Endothelial cell of umbilical vein (primary cell): ENCODE data around the gene IGSF6. TPM values are rescaled to one million over a fixed set of nuclear protein-coding genes. Genes with fewer than 3 reads are reported as not detected.

ENCODE experiments used
- BruUV-seq: library from RNA; stranded (reverse); fragments of 400-500 nt; replicated peaks from 2 replicates; lab custom pipeline; 2021; lab: Mats Ljungman, UMichigan
- CTCF ChIA-PET: fragments of 300-600, 350-600 bp; sonication (Branson Sonifier 250); formaldehyde crosslinking; loops from one replicate; lab custom pipeline; 2021; ENCODE audit warnings: antibody characterized with exemption, inconsistent platforms; lab: Charles Lee
- POLR2A ChIA-PET: fragments of 300-600, 350-600 bp; sonication (Branson Sonifier 250); formaldehyde crosslinking; loops from one replicate; lab custom pipeline; 2021; ENCODE audit warnings: antibody characterized with exemption, inconsistent platforms; lab: Charles Lee
- DNase-seq: peaks from one replicate; pipeline ENCODE4 v3.0.0-alpha.2; 2011; ENCODE audit warnings: low read depth, low spot score
- FAIRE-seq: peaks from 2 replicates; lab custom pipeline; 2011; peaks lifted over from hg19 to GRCh38; lab: Jason Lieb, UNC
- H2AFZ ChIP-seq: 2 replicates; pipeline ENCODE4 v1.6.0; 2012; ENCODE audit warnings: low read depth, low read length, control low read depth, inconsistent platforms
- H3K27ac ChIP-seq: 2 replicates; pipeline ENCODE4 v1.5.1; 2011; ENCODE audit warnings: low read depth, mild to moderate bottlenecking, control low read depth, low read length, moderate library complexity; ENCODE audit not compliant: insufficient read depth
- H3K27me3 ChIP-seq, 2 experiments: 2 replicates each; pipeline versions ENCODE4 v1.6.0 to v1.6.1; 2011; ENCODE audit warnings: low read length in 2 of 2, mixed read lengths in 1 of 2; ENCODE audit not compliant: control insufficient read depth in 2 of 2, insufficient read depth in 2 of 2
- H3K36me3 ChIP-seq, 2 experiments: 2 replicates in 1 of 2; 3 replicates in 1 of 2; pipeline ENCODE4 v1.5.1; 2011; ENCODE audit warnings: low read length in 2 of 2, mild to moderate bottlenecking in 1 of 2, moderate library complexity in 1 of 2; ENCODE audit not compliant: control insufficient read depth in 2 of 2, insufficient read depth in 2 of 2; ENCODE audit errors: extremely low read depth in 1 of 2
- H3K4me1 ChIP-seq: 3 replicates; pipeline ENCODE4 v1.5.1; 2011; ENCODE audit warnings: mild to moderate bottlenecking, low read length; ENCODE audit not compliant: control insufficient read depth, insufficient read depth; ENCODE audit errors: extremely low read depth
- H3K4me2 ChIP-seq: 2 replicates; pipeline ENCODE4 v1.6.1; 2011; ENCODE audit warnings: low read length, control low read depth, mixed read lengths; ENCODE audit not compliant: insufficient read depth
- H3K4me3 ChIP-seq, 3 experiments: fragments of 200-600 bp in 1 of 3; sonication (generic), shearing (Covaris generic) in 1 of 3; replicated peaks in 1 of 3; 2 replicates each; pipeline ENCODE4 v1.5.1; 2011 to 2016; ENCODE audit warnings: control low read depth in 3 of 3, low read length in 3 of 3, mild to moderate bottlenecking in 2 of 3, inconsistent platforms in 1 of 3, low read depth in 1 of 3, moderate library complexity in 1 of 3; ENCODE audit not compliant: insufficient read depth in 1 of 3
- H3K79me2 ChIP-seq: 2 replicates; pipeline ENCODE4 v1.6.0; 2012; ENCODE audit warnings: low read length, inconsistent platforms; ENCODE audit not compliant: control insufficient read depth, insufficient read depth
- H3K9ac ChIP-seq: replicated peaks from 2 replicates; pipeline ENCODE3; 2011; ENCODE audit warnings: low read length, control low read depth; ENCODE audit not compliant: insufficient read depth; ENCODE audit errors: extremely low read depth
- H3K9me1 ChIP-seq: replicated peaks from 3 replicates; pipeline ENCODE4 v1.6.0; 2011; ENCODE audit warnings: mild to moderate bottlenecking, low read length; ENCODE audit not compliant: control insufficient read depth, insufficient read depth; ENCODE audit errors: extremely low read depth
- H3K9me3 ChIP-seq: replicated peaks from 2 replicates; pipeline ENCODE4 v1.5.1; 2012; ENCODE audit warnings: low read length, inconsistent platforms; ENCODE audit not compliant: control insufficient read depth, insufficient read depth
- H4K20me1 ChIP-seq: replicated peaks from 2 replicates; pipeline ENCODE3; 2011; ENCODE audit warnings: mild to moderate bottlenecking, low read length; ENCODE audit not compliant: control insufficient read depth, insufficient read depth; ENCODE audit errors: extremely low read depth
- FOS ChIP-seq: IDR thresholded peaks from 2 replicates; pipeline ENCODE4 v1.6.1; 2011; ENCODE audit warnings: mild to moderate bottlenecking, low read length, moderate library complexity, borderline replicate concordance; ENCODE audit not compliant: insufficient read depth
- GATA2 ChIP-seq: IDR thresholded peaks from 2 replicates; pipeline ENCODE4 v1.7.0; 2011; ENCODE audit warnings: low read depth, mild to moderate bottlenecking, moderate library complexity, mixed read lengths, low read length; ENCODE audit not compliant: insufficient read length, insufficient read depth
- JUN ChIP-seq: IDR thresholded peaks from 2 replicates; pipeline ENCODE4 v1.6.1; 2011; ENCODE audit warnings: borderline replicate concordance, low read depth; ENCODE audit not compliant: insufficient read length, insufficient read depth
- MAX ChIP-seq: IDR thresholded peaks from 2 replicates; pipeline ENCODE4 v1.6.1; 2011; ENCODE audit not compliant: insufficient read depth, insufficient read length
- MYC ChIP-seq: IDR thresholded peaks from one replicate; pipeline ENCODE4 v1.6.1; 2011; ENCODE audit warnings: mild to moderate bottlenecking, low read depth, low read length
- POLR2A ChIP-seq: IDR thresholded peaks from 2 replicates; pipeline ENCODE4 v1.6.1; 2012; ENCODE audit warnings: low read depth, mild to moderate bottlenecking, control low read depth, low read length
- POLR2AphosphoS5 ChIP-seq: IDR thresholded peaks from 2 replicates; pipeline ENCODE4 v1.6.1; 2012; ENCODE audit warnings: low read depth, mild to moderate bottlenecking, control low read depth, low read length, moderate library complexity; ENCODE audit not compliant: insufficient read depth
- dilution Hi-C: fragments of 300-500 bp; cut with MboI; formaldehyde crosslinking; loops from one replicate; pipeline ENCODE4 v1.15.0; 2019; ENCODE audit warnings: low sequenced_read_pairs; ENCODE audit not compliant: extremely low pct_ligation_motif_present
- intact Hi-C: fragments of 100-400 bp; cut with micrococcal nuclease; formaldehyde crosslinking; loops from one replicate; pipeline ENCODE4 v1.10.0; 2022
- polyA plus RNA-seq, 4 experiments: library from polyadenylated mRNA; depleted of rRNA in 3 of 4; stranded (reverse) in 3 of 4; unstranded in 1 of 4; fragments of >200 nt; gene quantifications; 2 replicates each; pipeline versions ENCODE4 v1.2.1 to v1.2.3, GENCODE V29; 2011 to 2012; ENCODE audit warnings: missing spikeins in 1 of 4
- total RNA-seq: library from RNA; stranded (reverse); gene quantifications from 2 replicates; pipeline ENCODE4 v1.2.3, GENCODE V29; 2021
- TF ChIP-seq, protein P1 (sequence below), 2 donors: IDR thresholded peaks; 1 replicate in 1 of 2; 2 replicates in 1 of 2; pipeline ENCODE4 v1.5.1; 2011; ENCODE audit warnings: low read length in 2 of 2, mild to moderate bottlenecking in 2 of 2, moderate library complexity in 2 of 2, control low read depth in 1 of 2, inconsistent platforms in 1 of 2, low read depth in 1 of 2; ENCODE audit not compliant: insufficient read depth in 1 of 2; ENCODE audit errors: extremely low read depth in 1 of 2

Gene IGSF6
- total and polyA plus RNA-seq, 2 donors (not counting 3 experiments of a cell fraction or from before 2014, with no cell fraction given) = not detected

DNA sequence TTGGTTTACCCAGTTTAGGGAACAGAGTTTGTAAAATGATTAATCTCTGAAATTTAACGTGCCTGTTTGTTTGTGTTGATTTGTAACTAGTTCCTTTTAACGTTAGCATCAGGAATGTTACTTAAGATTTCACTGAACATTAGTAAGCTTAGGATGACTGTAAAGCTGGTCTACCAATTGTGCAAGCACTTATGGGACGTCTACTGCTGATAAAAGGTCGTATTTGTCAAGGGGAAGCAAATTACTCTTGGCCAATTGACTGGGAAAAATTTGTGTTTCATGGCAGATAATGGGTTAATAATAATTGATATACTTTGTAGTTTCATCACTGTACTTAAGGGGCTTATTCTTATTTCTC is 41.2 kb downstream of the IGSF6 start:
- no TSS peak for BruUV-seq

GRCh38 chr16:21610766-21611165 is 41.6 kb downstream of the IGSF6 start:
- Histone ChIP-seq H3K27me3 (no peaks in the 10 kb centered on the region), H3K9me1 (no peaks in the 10 kb centered on the region), H3K27ac (no peak overlapping the region), H4K20me1 (peaks cover 10% of the 10 kb centered on the region), H2AFZ (no peak overlapping the region), H3K9ac (no peak overlapping the region), H3K9me3 (no peaks in the 10 kb centered on the region), H3K4me2 (no peak overlapping the region), H3K4me1 (no peaks in the 10 kb centered on the region), H3K36me3 (no peaks in the 10 kb centered on the region), H3K4me3 (no peak overlapping the region), H3K79me2 (peaks cover 96% of the 10 kb centered on the region)
- FAIRE-seq = no peak
- ChIA-PET CTCF (interaction anchor here (1.2 to 2.1 kb wide), 5 partner anchors 10 to 59 kb away, joined by 3 to 7 read pairs (median 3); no protein-coding TSS in a partner anchor), POLR2A (no interaction called here)
- DNase-seq = no peak
- no TSS peak for BruUV-seq
- TF ChIP-seq POLR2A = no peak
- no peak for TF ChIP-seq POLR2AphosphoS5
- no peak for TF ChIP-seq GATA2
- TF ChIP-seq MAX = no peak
- TF ChIP-seq JUN = no peak
- TF ChIP-seq FOS = no peak
- no peak for TF ChIP-seq MYC
- intact Hi-C loops (no loop called here), dilution Hi-C loops (no loop called here)

More for the DNA sequence above, 41.2 kb downstream of the IGSF6 start:
- dilution Hi-C loops (no loop called here), intact Hi-C loops (no loop called here)
- TF ChIP-seq POLR2AphosphoS5 (no peak), GATA2 (no peak), JUN (no peak)
- TF ChIP-seq, protein P1, sequence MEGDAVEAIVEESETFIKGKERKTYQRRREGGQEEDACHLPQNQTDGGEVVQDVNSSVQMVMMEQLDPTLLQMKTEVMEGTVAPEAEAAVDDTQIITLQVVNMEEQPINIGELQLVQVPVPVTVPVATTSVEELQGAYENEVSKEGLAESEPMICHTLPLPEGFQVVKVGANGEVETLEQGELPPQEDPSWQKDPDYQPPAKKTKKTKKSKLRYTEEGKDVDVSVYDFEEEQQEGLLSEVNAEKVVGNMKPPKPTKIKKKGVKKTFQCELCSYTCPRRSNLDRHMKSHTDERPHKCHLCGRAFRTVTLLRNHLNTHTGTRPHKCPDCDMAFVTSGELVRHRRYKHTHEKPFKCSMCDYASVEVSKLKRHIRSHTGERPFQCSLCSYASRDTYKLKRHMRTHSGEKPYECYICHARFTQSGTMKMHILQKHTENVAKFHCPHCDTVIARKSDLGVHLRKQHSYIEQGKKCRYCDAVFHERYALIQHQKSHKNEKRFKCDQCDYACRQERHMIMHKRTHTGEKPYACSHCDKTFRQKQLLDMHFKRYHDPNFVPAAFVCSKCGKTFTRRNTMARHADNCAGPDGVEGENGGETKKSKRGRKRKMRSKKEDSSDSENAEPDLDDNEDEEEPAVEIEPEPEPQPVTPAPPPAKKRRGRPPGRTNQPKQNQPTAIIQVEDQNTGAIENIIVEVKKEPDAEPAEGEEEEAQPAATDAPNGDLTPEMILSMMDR (IDR thresholded peaks at IDR 0.05; ENCODE audit: extremely low read depth in 1 of 2, insufficient read depth in 1 of 2, low read depth in 1 of 2, low read length in 2 of 2) = no peak
- Histone ChIP-seq H3K9me1 (no peaks in the 10 kb centered on the region), H3K4me1 (no peaks in the 10 kb centered on the region), H3K9ac (no peak overlapping the region), H4K20me1 (peaks cover 10% of the 10 kb centered on the region), H3K79me2 (peaks cover 98% of the 10 kb centered on the region), H2AFZ (no peak overlapping the region), H3K27ac (no peak overlapping the region), H3K9me3 (no peaks in the 10 kb centered on the region), H3K27me3 (no peaks in the 10 kb centered on the region), H3K36me3 (peaks cover 0 to 2% of the 10 kb centered on the region in 2 experiments), H3K4me2 (no peak overlapping the region), H3K4me3 (no peak overlapping the region)
- FAIRE-seq (no peak), DNase-seq (no peak)
- ChIA-PET POLR2A (no interaction called here), CTCF (interaction anchor here (1.2 to 1.6 kb wide), 4 partner anchors 22 to 58 kb away, joined by 3 to 4 read pairs (median 3); no protein-coding TSS in a partner anchor)
